ENCODE measurements around the gene PRKAG3. TPM values are rescaled to one million over a fixed set of nuclear protein-coding genes. Genes with fewer than 3 reads are reported as not detected.

Gene PRKAG3
- total RNA-seq, 1 experiment from 2014 or later: not detected

- intact Hi-C loops (cut with micrococcal nuclease; ENCODE audit: unreplicated experiment): no loop called here
- H3K36me3 ChIP-seq (ENCODE audit: low read depth): no peaks in the 10 kb centered on the region
- H3K27ac ChIP-seq: no peak overlapping the region
- no peak overlapping the region for H3K4me3 ChIP-seq
- no peaks in the 10 kb centered on the region for H3K27me3 ChIP-seq (ENCODE audit: insufficient read depth, low read depth)
- BruUV-seq (replicated peaks): no TSS peak
- CTCF ChIA-PET: no interaction called here
- no peaks in the 10 kb centered on the region for H3F3A ChIP-seq (ENCODE audit: insufficient read depth, low read depth)
- TF ChIP-seq CTCF (conservative IDR thresholded peaks at IDR 0.05): no peak
- TF ChIP-seq EZH2 (IDR thresholded peaks at IDR 0.05; ENCODE audit: low read depth): no peak
- H4K20me1 ChIP-seq (ENCODE audit: insufficient read depth): no peaks in the 10 kb centered on the region
- H2AFZ ChIP-seq: no peak overlapping the region
- no peaks in the 10 kb centered on the region for H3K9me2 ChIP-seq (ENCODE audit: insufficient read depth)
- H3K4me2 ChIP-seq: no peak overlapping the region
- POLR2A ChIA-PET (ENCODE audit: unreplicated experiment): no interaction called here
- H3K4me1 ChIP-seq (replicated peaks; ENCODE audit: insufficient read depth): no peaks in the 10 kb centered on the region
- no peaks in the 10 kb centered on the region for H3K79me2 ChIP-seq (ENCODE audit: low read depth)
- DNase-seq: no peak
- no peaks in the 10 kb centered on the region for H3K9me3 ChIP-seq (ENCODE audit: insufficient read depth, low read depth)
These were observed 32.7 kb downstream of the PRKAG3 start for GRCh38 chr2:218798767-218799504.

GRCh38 chr2:218796691-218797090, 34.9 kb downstream of the PRKAG3 start:
- no peak overlapping the region for H3K27ac ChIP-seq
- H3F3A ChIP-seq (ENCODE audit: insufficient read depth, low read depth): no peaks in the 10 kb centered on the region
- intact Hi-C loops (cut with micrococcal nuclease; ENCODE audit: unreplicated experiment): no loop called here
- no peaks in the 10 kb centered on the region for H3K4me1 ChIP-seq (replicated peaks; ENCODE audit: insufficient read depth)
- no TSS peak for BruUV-seq (replicated peaks)
- no peaks in the 10 kb centered on the region for H3K27me3 ChIP-seq (ENCODE audit: insufficient read depth, low read depth)
- no peak overlapping the region for H2AFZ ChIP-seq
- H3K9me3 ChIP-seq (ENCODE audit: insufficient read depth, low read depth): no peaks in the 10 kb centered on the region
- H4K20me1 ChIP-seq (ENCODE audit: insufficient read depth): no peaks in the 10 kb centered on the region
- DNase-seq: no peak
- TF ChIP-seq EZH2 (IDR thresholded peaks at IDR 0.05; ENCODE audit: low read depth): no peak
- no peak for TF ChIP-seq CTCF (conservative IDR thresholded peaks at IDR 0.05)
- no peaks in the 10 kb centered on the region for H3K79me2 ChIP-seq (ENCODE audit: low read depth)
- no peak overlapping the region for H3K4me2 ChIP-seq
- ChIA-PET POLR2A (ENCODE audit: unreplicated experiment) (interaction anchor here (0.6 kb wide), 1 partner anchor 45 kb away, joined by 3 read pairs; no protein-coding TSS in a partner anchor), CTCF (no interaction called here)
- no peak overlapping the region for H3K4me3 ChIP-seq
- no peaks in the 10 kb centered on the region for H3K36me3 ChIP-seq (ENCODE audit: low read depth)
- H3K9me2 ChIP-seq (ENCODE audit: insufficient read depth): no peaks in the 10 kb centered on the region

- no peak for DNase-seq
- BruUV-seq (replicated peaks): no TSS peak
- Histone ChIP-seq H3K27ac (no peak overlapping the region), H3K79me2 (ENCODE audit: low read depth) (no peaks in the 10 kb centered on the region), H3K9me2 (ENCODE audit: insufficient read depth) (no peaks in the 10 kb centered on the region), H2AFZ (no peak overlapping the region), H3K4me1 (replicated peaks; ENCODE audit: insufficient read depth) (no peaks in the 10 kb centered on the region), H3K4me2 (no peak overlapping the region), H3K36me3 (ENCODE audit: low read depth) (no peaks in the 10 kb centered on the region), H3K27me3 (ENCODE audit: insufficient read depth, low read depth) (no peaks in the 10 kb centered on the region), H4K20me1 (ENCODE audit: insufficient read depth) (no peaks in the 10 kb centered on the region), H3F3A (ENCODE audit: insufficient read depth, low read depth) (no peaks in the 10 kb centered on the region), H3K9me3 (ENCODE audit: insufficient read depth, low read depth) (no peaks in the 10 kb centered on the region), H3K4me3 (no peak overlapping the region)
- intact Hi-C loops (cut with micrococcal nuclease; ENCODE audit: unreplicated experiment): no loop called here
- CTCF ChIA-PET: no interaction called here
- POLR2A ChIA-PET (ENCODE audit: unreplicated experiment): no interaction called here
- TF ChIP-seq EZH2 (IDR thresholded peaks at IDR 0.05; ENCODE audit: low read depth) (no peak), CTCF (conservative IDR thresholded peaks at IDR 0.05) (no peak)
These were observed 39.2 kb downstream of the PRKAG3 start for GRCh38 chr2:218792433-218792832.
